K562 (cell line): ENCODE results near the gene COL15A1. TPM values are rescaled to one million over a fixed set of nuclear protein-coding genes. Genes with fewer than 3 reads are reported as not detected.

Experiments
- ATAC-seq: fragments of 200-7000 bp; cut with Tn5 transposase; 3 replicates; pipeline ENCODE4 v1.9.1; 2020; ENCODE audit warnings: moderate library complexity
- BruUV-seq: library from RNA; stranded (reverse); fragments of 400-500 nt; replicated peaks from 2 replicates; lab custom pipeline; 2021; lab: Mats Ljungman, UMichigan
- CTCF ChIA-PET: fragments of 300-600 bp; formaldehyde crosslinking; extraction: SDS; loops from one replicate; lab custom pipeline; 2021; ENCODE audit warnings: low intra/inter-chr PET ratio; lab: Yijun Ruan, JAX
- POLR2A ChIA-PET: fragments of 300-600, 350-650 bp; sonication (Branson Sonifier 250); formaldehyde crosslinking; extraction: SDS; loops from one replicate; lab custom pipeline; 2021; ENCODE audit warnings: antibody characterized with exemption, inconsistent platforms; lab: Yijun Ruan, JAX
- DNase-seq, 4 experiments: peaks; one replicate each; pipeline versions ENCODE4 v3.0.0 to v3.0.0-alpha.2; 2011 to 2018; ENCODE audit warnings: low spot score in 3 of 4, mixed read lengths in 3 of 4; ENCODE audit errors: extremely low read depth in 1 of 4
- FAIRE-seq: peaks from 2 replicates; lab custom pipeline; 2011; peaks lifted over from hg19 to GRCh38; lab: Jason Lieb, UNC
- H2AFZ ChIP-seq: 2 replicates; pipeline ENCODE4 v1.6.0; 2011; ENCODE audit warnings: low read depth, low read length, control low read depth, inconsistent platforms
- H3K27ac ChIP-seq: fragments of 200-600 bp; 3 replicates; pipeline ENCODE4 v1.8.0; 2011; ENCODE audit warnings: low read depth, mild to moderate bottlenecking, control low read depth, inconsistent platforms, low read length, moderate library complexity, mixed read lengths; ENCODE audit errors: extremely low read depth
- H3K27me3 ChIP-seq, 2 experiments: fragments of 300-600 bp in 1 of 2; 2 replicates in 1 of 2; 3 replicates in 1 of 2; pipeline versions ENCODE4 v1.6.0 to v1.8.0; 2011; ENCODE audit warnings: inconsistent platforms in 2 of 2, low read length in 2 of 2, mild to moderate bottlenecking in 1 of 2, mixed read lengths in 1 of 2, moderate library complexity in 1 of 2; ENCODE audit not compliant: control insufficient read depth in 2 of 2, insufficient read depth in 2 of 2
- H3K36me3 ChIP-seq: fragments of 300-600 bp; 3 replicates; pipeline ENCODE4 v1.8.0; 2011; ENCODE audit warnings: mild to moderate bottlenecking, low read length, inconsistent platforms; ENCODE audit not compliant: control insufficient read depth, insufficient read depth
- H3K4me1 ChIP-seq, 2 experiments: fragments of 200-600 bp in 1 of 2; replicated peaks in 1 of 2; 2 replicates in 1 of 2; 3 replicates in 1 of 2; pipeline versions ENCODE4 v1.5.1 to v1.8.0; 2011; ENCODE audit warnings: inconsistent platforms in 2 of 2, low read length in 2 of 2, mild to moderate bottlenecking in 1 of 2, mixed read lengths in 1 of 2, moderate library complexity in 1 of 2; ENCODE audit not compliant: control insufficient read depth in 2 of 2, insufficient read depth in 2 of 2
- H3K4me2 ChIP-seq: 2 replicates; pipeline ENCODE4 v1.6.1; 2011; ENCODE audit warnings: low read length, control low read depth, inconsistent platforms, mixed read lengths; ENCODE audit not compliant: insufficient read depth
- H3K4me3 ChIP-seq: fragments of 200-600 bp; sonication (generic), shearing (Covaris generic); 2 replicates; pipeline ENCODE4 v1.5.1; 2016; ENCODE audit warnings: control low read depth, inconsistent platforms
- H3K79me2 ChIP-seq: fragments of 200-600 bp; 3 replicates; pipeline ENCODE4 v1.8.0; 2011; ENCODE audit warnings: low read length, inconsistent platforms; ENCODE audit not compliant: control insufficient read depth, insufficient read depth
- H3K9ac ChIP-seq, 2 experiments: 2 replicates each; pipeline versions ENCODE4 v1.6.0 to v1.6.1; 2011; ENCODE audit warnings: low read depth in 2 of 2, low read length in 2 of 2, control low read depth in 1 of 2, inconsistent platforms in 1 of 2, mild to moderate bottlenecking in 1 of 2, mixed read lengths in 1 of 2; ENCODE audit not compliant: insufficient read depth in 1 of 2
- H3K9me1 ChIP-seq: one replicate; pipeline ENCODE4 v1.6.0; 2011; ENCODE audit warnings: inconsistent platforms, mild to moderate bottlenecking, low read length, moderate library complexity; ENCODE audit not compliant: control insufficient read depth, insufficient read depth
- H3K9me3 ChIP-seq: replicated peaks from 2 replicates; pipeline ENCODE4 v1.5.1; 2011; ENCODE audit warnings: low read depth, low read length, inconsistent platforms; ENCODE audit not compliant: control insufficient read depth, insufficient read depth
- H4K20me1 ChIP-seq: replicated peaks from 2 replicates; pipeline ENCODE4 v1.6.1; 2011; ENCODE audit warnings: low read length, inconsistent platforms, mixed read lengths; ENCODE audit not compliant: control insufficient read depth, insufficient read depth
- ZNF431 ChIP-seq: sonication (generic); formaldehyde crosslinking; IDR thresholded peaks from 2 replicates; pipeline ENCODE4 v1.8.0; 2022; ENCODE audit warnings: mild to moderate bottlenecking, missing genetic modification reagents
- WGBS: fragments of 100-300 bp; shearing (Covaris generic); methylation state at CpG from one replicate; pipeline ENCODE4 v1.1.6; 2016; ENCODE audit warnings: low coverage, mixed read lengths; ENCODE audit not compliant: insufficient coverage; ENCODE audit errors: missing lambda C conversion rate; 5-methylcytosine and 5-hydroxymethylcytosine counted together
- in situ Hi-C: fragments of 300-500 bp; cut with MboI; formaldehyde crosslinking; loops from 4 replicates; pipeline ENCODE4 v1.15.0; 2018; ENCODE audit warnings: inconsistent platforms, mixed read lengths
- intact Hi-C: fragments of 100-400 bp; cut with micrococcal nuclease; formaldehyde crosslinking; loops from 2 replicates; pipeline ENCODE4 v1.14.2; 2022
- polyA plus RNA-seq, 8 experiments: library from polyadenylated mRNA; depleted of rRNA in 4 of 8; stranded (reverse) in 5 of 8; unstranded in 3 of 8; fragments of >200 nt; fragmentation: Nextera tagmentation in 2 of 8; fragmentation: Illumina TruSeq in 1 of 8; extraction: Ambion mirVana in 2 of 8; extraction: Trizol in 1 of 8; gene quantifications; 2 replicates each; pipeline versions ENCODE4 v1.2.1 to v1.2.3, GENCODE V29; 2011 to 2014; ENCODE audit warnings: inconsistent platforms in 1 of 8, missing spikeins in 1 of 8
- total RNA-seq, 7 experiments: library from RNA; depleted of rRNA in 6 of 7; stranded (reverse); fragments of >200 nt in 6 of 7; fragmentation: Illumina TruSeq in 2 of 7; extraction: Trizol in 2 of 7; gene quantifications; 2 replicates each; pipeline versions ENCODE4 v1.2.1 to v1.2.3, GENCODE V29; 2011 to 2021; ENCODE audit warnings: low replicate concordance in 1 of 7
- TF ChIP-seq, protein P1 (sequence below): fragments of 250-450 bp; sonication (Bioruptor Pico); IDR thresholded peaks from 2 replicates; pipeline ENCODE4 v1.9.0; 2021; ENCODE audit warnings: mild to moderate bottlenecking, inconsistent platforms
- TF ChIP-seq, protein P2 (sequence below): fragments of 250-450 bp; sonication (Bioruptor Pico); IDR thresholded peaks from 2 replicates; pipeline ENCODE4 v1.8.0; 2021; ENCODE audit warnings: moderate library complexity, mild to moderate bottlenecking, inconsistent platforms

The COL15A1 gene
- total and polyA plus RNA-seq, 9 of the 15 experiments (the other 6 are each of a cell fraction or from before 2014, with no cell fraction given): 0.46 to 5.1 (median 2.6) TPM

DNA sequence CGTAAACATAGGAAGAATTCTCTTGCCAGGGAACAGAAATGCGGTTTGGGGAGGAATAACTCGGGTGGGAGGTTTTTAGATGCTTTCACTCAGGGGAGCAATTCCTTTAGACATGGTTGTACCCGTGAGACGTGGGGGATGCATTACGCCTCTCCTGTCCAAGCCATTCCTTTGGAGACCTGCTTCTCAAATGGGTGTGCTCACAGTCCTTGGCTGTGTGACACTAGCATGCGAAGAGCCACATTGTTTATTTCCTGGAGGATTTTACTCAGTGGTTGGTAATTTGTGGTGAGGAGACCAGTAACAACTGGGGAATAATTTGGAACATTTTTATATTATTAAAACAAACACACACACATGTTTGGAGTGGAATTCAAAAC, 18.5 kb downstream of the COL15A1 start:
- Histone ChIP-seq H3K9ac (no peak overlapping the region), H3K79me2 (no peaks in the 10 kb centered on the region), H3K36me3 (no peaks in the 10 kb centered on the region), H3K27ac (no peak overlapping the region), H3K27me3 (no peaks in the 10 kb centered on the region), H3K4me3 (no peak overlapping the region), H3K9me3 (no peaks in the 10 kb centered on the region), H3K9me1 (no peaks in the 10 kb centered on the region), H3K4me2 (no peak overlapping the region), H3K4me1 (no peaks in the 10 kb centered on the region), H4K20me1 (no peaks in the 10 kb centered on the region), H2AFZ (no peak overlapping the region)
- in situ Hi-C loops: no loop called here
- no TSS peak for BruUV-seq
- ATAC-seq (no peak), DNase-seq (no peak), FAIRE-seq (no peak)
- POLR2A ChIA-PET: no interaction called here
- WGBS: 42% methylated on average over 7 of the region's 7 CpGs
- CTCF ChIA-PET: no interaction called here
- TF ChIP-seq, protein P1, sequence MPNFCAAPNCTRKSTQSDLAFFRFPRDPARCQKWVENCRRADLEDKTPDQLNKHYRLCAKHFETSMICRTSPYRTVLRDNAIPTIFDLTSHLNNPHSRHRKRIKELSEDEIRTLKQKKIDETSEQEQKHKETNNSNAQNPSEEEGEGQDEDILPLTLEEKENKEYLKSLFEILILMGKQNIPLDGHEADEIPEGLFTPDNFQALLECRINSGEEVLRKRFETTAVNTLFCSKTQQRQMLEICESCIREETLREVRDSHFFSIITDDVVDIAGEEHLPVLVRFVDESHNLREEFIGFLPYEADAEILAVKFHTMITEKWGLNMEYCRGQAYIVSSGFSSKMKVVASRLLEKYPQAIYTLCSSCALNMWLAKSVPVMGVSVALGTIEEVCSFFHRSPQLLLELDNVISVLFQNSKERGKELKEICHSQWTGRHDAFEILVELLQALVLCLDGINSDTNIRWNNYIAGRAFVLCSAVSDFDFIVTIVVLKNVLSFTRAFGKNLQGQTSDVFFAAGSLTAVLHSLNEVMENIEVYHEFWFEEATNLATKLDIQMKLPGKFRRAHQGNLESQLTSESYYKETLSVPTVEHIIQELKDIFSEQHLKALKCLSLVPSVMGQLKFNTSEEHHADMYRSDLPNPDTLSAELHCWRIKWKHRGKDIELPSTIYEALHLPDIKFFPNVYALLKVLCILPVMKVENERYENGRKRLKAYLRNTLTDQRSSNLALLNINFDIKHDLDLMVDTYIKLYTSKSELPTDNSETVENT (CRISPR knock-in tag): no peak
- TF ChIP-seq ZNF431 (CRISPR knock-in tag): no peak
- TF ChIP-seq, protein P2, sequence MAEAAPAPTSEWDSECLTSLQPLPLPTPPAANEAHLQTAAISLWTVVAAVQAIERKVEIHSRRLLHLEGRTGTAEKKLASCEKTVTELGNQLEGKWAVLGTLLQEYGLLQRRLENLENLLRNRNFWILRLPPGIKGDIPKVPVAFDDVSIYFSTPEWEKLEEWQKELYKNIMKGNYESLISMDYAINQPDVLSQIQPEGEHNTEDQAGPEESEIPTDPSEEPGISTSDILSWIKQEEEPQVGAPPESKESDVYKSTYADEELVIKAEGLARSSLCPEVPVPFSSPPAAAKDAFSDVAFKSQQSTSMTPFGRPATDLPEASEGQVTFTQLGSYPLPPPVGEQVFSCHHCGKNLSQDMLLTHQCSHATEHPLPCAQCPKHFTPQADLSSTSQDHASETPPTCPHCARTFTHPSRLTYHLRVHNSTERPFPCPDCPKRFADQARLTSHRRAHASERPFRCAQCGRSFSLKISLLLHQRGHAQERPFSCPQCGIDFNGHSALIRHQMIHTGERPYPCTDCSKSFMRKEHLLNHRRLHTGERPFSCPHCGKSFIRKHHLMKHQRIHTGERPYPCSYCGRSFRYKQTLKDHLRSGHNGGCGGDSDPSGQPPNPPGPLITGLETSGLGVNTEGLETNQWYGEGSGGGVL: no peak
- intact Hi-C loops: no loop called here
